IMR-90 (cell line): ENCODE data around the gene AGGF1. TPM values are rescaled to one million over a fixed set of nuclear protein-coding genes. Genes with fewer than 3 reads are reported as not detected.

ENCODE experiments used
- ATAC-seq: fragments of 200-7000 bp; cut with Tn5 transposase; 2 replicates; pipeline ENCODE4 v1.9.1; 2020; ENCODE audit warnings: low read depth, mild to moderate bottlenecking, moderate library complexity
- BruUV-seq: library from RNA; stranded (reverse); fragments of 400-500 nt; replicated peaks from 2 replicates; lab custom pipeline; 2021; lab: Mats Ljungman, UMichigan
- CTCF ChIA-PET: fragments of 300-600 bp; formaldehyde crosslinking; extraction: SDS; loops from one replicate; lab custom pipeline; 2021; ENCODE audit warnings: antibody characterized with exemption; lab: Yijun Ruan, JAX
- POLR2A ChIA-PET: fragments of 300-600 bp; sonication (Branson Sonifier 250); formaldehyde crosslinking; loops from one replicate; lab custom pipeline; 2022; ENCODE audit warnings: antibody characterized with exemption; ENCODE audit not compliant: unreplicated experiment; lab: Charles Lee
- DNase-seq: peaks from one replicate; pipeline ENCODE4 v3.0.0; 2013
- H2AFZ ChIP-seq: replicated peaks from 2 replicates; pipeline ENCODE3; 2013; ENCODE audit warnings: low read length, mild to moderate bottlenecking; ENCODE audit not compliant: poor library complexity
- H2AK5ac ChIP-seq: 2 replicates; pipeline ENCODE4 v1.6.1; 2013; ENCODE audit warnings: low read depth, low read length, inconsistent platforms
- H2AK9ac ChIP-seq: replicated peaks from 2 replicates; pipeline ENCODE3; 2013; ENCODE audit warnings: mild to moderate bottlenecking, low read depth, low read length, moderate library complexity; ENCODE audit not compliant: poor library complexity
- H2BK120ac ChIP-seq: 2 replicates; pipeline ENCODE4 v1.6.1; 2013; ENCODE audit warnings: low read depth, low read length, inconsistent platforms
- H2BK15ac ChIP-seq: 3 replicates; pipeline ENCODE4 v1.6.1; 2013; ENCODE audit warnings: low read depth, low read length, inconsistent platforms
- H2BK20ac ChIP-seq: 2 replicates; pipeline ENCODE4 v1.6.1; 2013; ENCODE audit warnings: low read depth, mild to moderate bottlenecking, inconsistent platforms, low read length, moderate library complexity
- H2BK5ac ChIP-seq: 2 replicates; pipeline ENCODE4 v1.6.1; 2013; ENCODE audit warnings: mild to moderate bottlenecking, low read depth, low read length, inconsistent platforms; ENCODE audit not compliant: poor library complexity, severe bottlenecking
- H3K14ac ChIP-seq: replicated peaks from 2 replicates; pipeline ENCODE4 v1.6.1; 2013; ENCODE audit warnings: low read depth, low read length, inconsistent platforms
- H3K18ac ChIP-seq: 2 replicates; pipeline ENCODE4 v1.6.1; 2013; ENCODE audit warnings: low read depth, low read length, control low read depth
- H3K23ac ChIP-seq: 2 replicates; pipeline ENCODE4 v1.6.1; 2013; ENCODE audit warnings: low read depth, low read length, inconsistent platforms
- H3K27ac ChIP-seq: 2 replicates; pipeline ENCODE4 v1.5.1; 2013; ENCODE audit warnings: mild to moderate bottlenecking, control low read depth, low read length; ENCODE audit not compliant: insufficient read depth
- H3K27me3 ChIP-seq: 2 replicates; pipeline ENCODE4 v1.6.1; 2013; ENCODE audit warnings: low read length; ENCODE audit not compliant: control insufficient read depth, insufficient read depth
- H3K36me3 ChIP-seq: 2 replicates; pipeline ENCODE4 v1.6.1; 2013; ENCODE audit warnings: low read length, mixed read lengths; ENCODE audit not compliant: control insufficient read depth, insufficient read depth
- H3K4ac ChIP-seq: 2 replicates; pipeline ENCODE4 v1.6.1; 2013; ENCODE audit warnings: low read depth, low read length, inconsistent platforms
- H3K4me1 ChIP-seq: 2 replicates; pipeline ENCODE4 v1.6.1; 2013; ENCODE audit warnings: low read length, mixed read lengths; ENCODE audit not compliant: control insufficient read depth, insufficient read depth
- H3K4me2 ChIP-seq: 2 replicates; pipeline ENCODE4 v1.6.1; 2013; ENCODE audit warnings: low read depth, mild to moderate bottlenecking, control low read depth, low read length, moderate library complexity
- H3K4me3 ChIP-seq: 2 replicates; pipeline ENCODE4 v1.5.1; 2013; ENCODE audit warnings: low read depth, mild to moderate bottlenecking, control low read depth, low read length, moderate library complexity; ENCODE audit not compliant: insufficient read depth
- H3K56ac ChIP-seq: 2 replicates; pipeline ENCODE4 v1.6.1; 2013; ENCODE audit warnings: low read length, inconsistent platforms; ENCODE audit not compliant: insufficient read depth; ENCODE audit errors: extremely low read depth
- H3K79me1 ChIP-seq, 2 experiments: 2 replicates each; pipeline ENCODE4 v1.6.1; 2013; ENCODE audit warnings: low read length in 2 of 2, inconsistent platforms in 1 of 2, low read depth in 1 of 2
- H3K9ac ChIP-seq: 2 replicates; pipeline ENCODE4 v1.6.1; 2013; ENCODE audit warnings: low read depth, low read length, control low read depth
- H3K9me1 ChIP-seq: 2 replicates; pipeline ENCODE4 v1.6.1; 2013; ENCODE audit warnings: low read length, inconsistent platforms; ENCODE audit not compliant: insufficient read depth
- H3K9me3 ChIP-seq: 2 replicates; pipeline ENCODE4 v1.6.1; 2013; ENCODE audit warnings: low read length; ENCODE audit not compliant: control insufficient read depth, insufficient read depth
- H4K20me1 ChIP-seq: 2 replicates; pipeline ENCODE4 v1.6.1; 2013; ENCODE audit warnings: low read length, inconsistent platforms; ENCODE audit not compliant: insufficient read depth
- H4K5ac ChIP-seq: 2 replicates; pipeline ENCODE4 v1.6.1; 2013; ENCODE audit warnings: mild to moderate bottlenecking, low read depth, low read length, control low read depth
- H4K8ac ChIP-seq, 2 experiments: 2 replicates each; pipeline ENCODE4 v1.6.1; 2013; ENCODE audit warnings: low read depth in 2 of 2, low read length in 2 of 2, control low read depth in 1 of 2, inconsistent platforms in 1 of 2
- H4K91ac ChIP-seq: 2 replicates; pipeline ENCODE4 v1.6.1; 2013; ENCODE audit warnings: low read depth, low read length, inconsistent platforms; ENCODE audit not compliant: insufficient read depth
- WGBS, 2 experiments: methylation state at CpG; one replicate each; pipeline versions ENCODE4 v1.1.5 to v1.1.7; 2013; ENCODE audit warnings: missing lambda C conversion rate in 2 of 2; ENCODE audit not compliant: insufficient read length in 1 of 2; ENCODE audit errors: extremely low coverage in 2 of 2; 5-methylcytosine and 5-hydroxymethylcytosine counted together
- dilution Hi-C: fragments of 300-500 bp; cut with HindIII; formaldehyde crosslinking; loops from one replicate; pipeline ENCODE4 v1.14.3; 2018; ENCODE audit warnings: low sequenced_read_pairs; ENCODE audit not compliant: unreplicated experiment
- in situ Hi-C: fragments of 300-500 bp; cut with MboI; formaldehyde crosslinking; loops from 3 replicates; pipeline ENCODE4 v1.14.3; 2019; ENCODE audit warnings: low sequenced_read_pairs, inconsistent platforms, mixed read lengths
- intact Hi-C: fragments of 100-400 bp; cut with micrococcal nuclease; formaldehyde crosslinking; loops from 2 replicates; pipeline ENCODE4 v1.10.0; 2022
- polyA plus RNA-seq, 3 experiments: library from polyadenylated mRNA; depleted of rRNA; stranded (reverse); fragments of >200 nt; gene quantifications; 2 replicates each; pipeline ENCODE4 v1.2.3, GENCODE V29; 2012; ENCODE audit warnings: low replicate concordance in 1 of 3
- total RNA-seq: library from RNA; depleted of rRNA; stranded (reverse); fragments of >200 nt; gene quantifications from 2 replicates; pipeline ENCODE4 v1.2.3, GENCODE V29; 2012
- TF ChIP-seq, protein P1 (sequence below): fragments of 150-350 bp; IDR thresholded peaks from 2 replicates; pipeline ENCODE4 v1.6.1; 2016; ENCODE audit warnings: low read depth, mild to moderate bottlenecking, low read length, moderate library complexity, borderline replicate concordance

The AGGF1 gene
- total and polyA plus RNA-seq, 2 of the 4 experiments (the other 2 are of a cell fraction), result 7.3 to 8.4 TPM

DNA sequence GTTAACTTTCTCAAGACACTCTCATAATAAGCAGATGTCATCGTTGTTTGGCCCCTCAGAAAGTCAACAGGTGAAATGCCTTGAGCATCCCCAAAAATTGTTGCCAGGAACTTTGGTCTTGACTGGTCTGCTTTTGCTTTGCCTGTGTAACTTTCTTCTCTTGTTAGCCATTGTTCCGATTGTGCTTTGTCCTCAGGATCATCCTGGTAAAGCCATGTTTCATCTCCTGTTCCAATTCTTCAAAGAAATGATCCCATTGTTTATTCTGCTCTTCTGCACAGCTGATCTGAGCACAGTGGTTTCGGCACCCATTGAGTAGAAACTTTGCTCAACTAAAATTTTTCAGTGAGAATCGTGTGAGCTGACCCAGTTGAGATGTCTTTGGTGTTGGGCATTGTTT lies 65.0 kb downstream of the AGGF1 start:
- POLR2A ChIA-PET, result no interaction called here
- Histone ChIP-seq H3K9ac (no peak overlapping the region), H3K4me1 (no peaks in the 10 kb centered on the region), H2BK120ac (no peak overlapping the region), H3K56ac (no peak overlapping the region), H3K14ac (no peak overlapping the region), H3K9me3 (no peaks in the 10 kb centered on the region), H2AK5ac (no peak overlapping the region), H2BK20ac (no peak overlapping the region), H3K36me3 (no peaks in the 10 kb centered on the region), H3K79me1 (no peaks in the 10 kb centered on the region), H4K8ac (no peak overlapping the region), H2BK15ac (no peak overlapping the region), H4K20me1 (no peaks in the 10 kb centered on the region), H4K91ac (no peak overlapping the region), H2AK9ac (no peak overlapping the region), H3K27me3 (peaks cover 1% of the 10 kb centered on the region; the same call in 1 of the 2 replicates), H3K23ac (no peak overlapping the region), H2BK5ac (no peak overlapping the region), H3K9me1 (no peaks in the 10 kb centered on the region), H4K5ac (no peak overlapping the region), H3K4ac (no peak overlapping the region), H3K4me3 (no peak overlapping the region), H3K4me2 (no peak overlapping the region), H3K18ac (no peak overlapping the region), H2AFZ (no peak overlapping the region), H3K27ac (no peak overlapping the region)
- ATAC-seq (no peak), DNase-seq (no peak)
- WGBS, 2 experiments, result 100% methylated on average over 1 of the region's 4 CpGs; no CpG with 5 or more reads in 1 of the 2 experiments
- TF ChIP-seq, protein P1, sequence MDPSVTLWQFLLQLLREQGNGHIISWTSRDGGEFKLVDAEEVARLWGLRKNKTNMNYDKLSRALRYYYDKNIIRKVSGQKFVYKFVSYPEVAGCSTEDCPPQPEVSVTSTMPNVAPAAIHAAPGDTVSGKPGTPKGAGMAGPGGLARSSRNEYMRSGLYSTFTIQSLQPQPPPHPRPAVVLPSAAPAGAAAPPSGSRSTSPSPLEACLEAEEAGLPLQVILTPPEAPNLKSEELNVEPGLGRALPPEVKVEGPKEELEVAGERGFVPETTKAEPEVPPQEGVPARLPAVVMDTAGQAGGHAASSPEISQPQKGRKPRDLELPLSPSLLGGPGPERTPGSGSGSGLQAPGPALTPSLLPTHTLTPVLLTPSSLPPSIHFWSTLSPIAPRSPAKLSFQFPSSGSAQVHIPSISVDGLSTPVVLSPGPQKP, result no peak
- dilution Hi-C loops (no loop called here), intact Hi-C loops (no loop called here), in situ Hi-C loops (no loop called here)
- BruUV-seq, result no TSS peak
- CTCF ChIA-PET, result interaction anchor here (0.6 kb wide), 1 partner anchor 201 kb away, joined by 6 read pairs; no protein-coding TSS in a partner anchor
